ENCODE measurements around the gene PTP4A2.

DNA sequence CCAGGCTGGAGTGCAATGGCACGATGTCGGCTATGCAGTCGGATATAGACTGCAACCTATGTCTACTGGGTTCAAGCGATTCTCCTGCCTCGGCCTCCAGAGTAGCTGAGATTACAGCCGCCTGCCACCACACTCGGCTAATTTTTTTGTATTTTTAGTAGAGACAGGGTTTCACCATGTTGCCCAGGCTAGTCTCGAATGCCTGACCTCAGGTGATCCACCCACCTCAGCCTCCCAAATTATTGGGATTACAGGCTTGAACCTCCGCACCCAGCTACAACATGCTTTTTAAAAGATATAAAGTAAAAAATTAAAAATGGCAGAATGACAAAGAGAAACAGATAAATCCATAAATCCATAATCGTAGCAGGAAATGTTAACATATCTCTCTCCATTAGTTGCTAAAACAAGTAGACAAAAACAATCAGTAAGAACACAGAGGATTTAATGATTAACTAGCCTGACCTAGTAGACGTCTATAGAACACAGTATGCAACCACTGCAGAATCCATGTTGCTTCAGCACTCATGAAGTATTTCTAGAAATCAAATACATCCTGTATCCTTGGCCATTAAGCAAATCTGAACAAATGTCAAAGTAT lies 62.4 kb downstream of the PTP4A2 start:
- TF ChIP-seq, protein P1, sequence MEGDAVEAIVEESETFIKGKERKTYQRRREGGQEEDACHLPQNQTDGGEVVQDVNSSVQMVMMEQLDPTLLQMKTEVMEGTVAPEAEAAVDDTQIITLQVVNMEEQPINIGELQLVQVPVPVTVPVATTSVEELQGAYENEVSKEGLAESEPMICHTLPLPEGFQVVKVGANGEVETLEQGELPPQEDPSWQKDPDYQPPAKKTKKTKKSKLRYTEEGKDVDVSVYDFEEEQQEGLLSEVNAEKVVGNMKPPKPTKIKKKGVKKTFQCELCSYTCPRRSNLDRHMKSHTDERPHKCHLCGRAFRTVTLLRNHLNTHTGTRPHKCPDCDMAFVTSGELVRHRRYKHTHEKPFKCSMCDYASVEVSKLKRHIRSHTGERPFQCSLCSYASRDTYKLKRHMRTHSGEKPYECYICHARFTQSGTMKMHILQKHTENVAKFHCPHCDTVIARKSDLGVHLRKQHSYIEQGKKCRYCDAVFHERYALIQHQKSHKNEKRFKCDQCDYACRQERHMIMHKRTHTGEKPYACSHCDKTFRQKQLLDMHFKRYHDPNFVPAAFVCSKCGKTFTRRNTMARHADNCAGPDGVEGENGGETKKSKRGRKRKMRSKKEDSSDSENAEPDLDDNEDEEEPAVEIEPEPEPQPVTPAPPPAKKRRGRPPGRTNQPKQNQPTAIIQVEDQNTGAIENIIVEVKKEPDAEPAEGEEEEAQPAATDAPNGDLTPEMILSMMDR (IDR thresholded peaks at IDR 0.05; ENCODE audit: poor library complexity): no peak
- TF ChIP-seq EZH2 (IDR thresholded peaks at IDR 0.05; ENCODE audit: borderline replicate concordance): no peak
